Measurements from ENCODE around the gene ZNF768.

- no peak for TF ChIP-seq CTCF (IDR thresholded peaks at IDR 0.05)
- TF ChIP-seq POLR2A (IDR thresholded peaks at IDR 0.05) = no peak
Observed at GRCh38 chr16:30533146-30533522, 6.8 kb upstream of the ZNF768 start.

Measured in thyroid gland (tissue), 4 donors.